Panc1 (cell line): ENCODE data around the gene SLC9A4. TPM values are rescaled to one million over a fixed set of nuclear protein-coding genes. Genes with fewer than 3 reads are reported as not detected.

Source experiments
- ATAC-seq: fragments of 200-7000 bp; cut with Tn5 transposase; 2 replicates; pipeline ENCODE4 v1.9.1; 2020; ENCODE audit warnings: mild to moderate bottlenecking, moderate library complexity
- BruUV-seq: library from RNA; stranded (reverse); fragments of 400-500 nt; replicated peaks from 2 replicates; lab custom pipeline; 2021; lab: Mats Ljungman, UMichigan
- CTCF ChIA-PET: fragments of 300-600 bp; sonication (Branson Sonifier 250); formaldehyde crosslinking; loops from one replicate; lab custom pipeline; 2022; ENCODE audit warnings: antibody characterized with exemption; lab: Charles Lee
- POLR2A ChIA-PET: fragments of 300-600 bp; sonication (Branson Sonifier 250); formaldehyde crosslinking; loops from one replicate; lab custom pipeline; 2022; ENCODE audit warnings: antibody characterized with exemption; lab: Charles Lee
- DNase-seq: peaks from one replicate; pipeline ENCODE4 v3.0.0-alpha.2; 2010; ENCODE audit warnings: low read depth, low spot score
- H3K27ac ChIP-seq: 2 replicates; pipeline ENCODE4 v1.5.1; 2011; ENCODE audit warnings: mild to moderate bottlenecking, low read length, inconsistent platforms
- H3K27me3 ChIP-seq: fragments of 200-500 bp; sonication (Bioruptor generic); 2 replicates; pipeline ENCODE4 v1.6.0; 2014; ENCODE audit warnings: low read length, inconsistent platforms; ENCODE audit not compliant: control insufficient read depth, insufficient read depth
- H3K36me3 ChIP-seq: fragments of 200-500 bp; sonication (Bioruptor generic); 2 replicates; pipeline ENCODE4 v1.5.1; 2014; ENCODE audit warnings: inconsistent platforms, mild to moderate bottlenecking, low read length, moderate library complexity; ENCODE audit not compliant: control insufficient read depth, insufficient read depth
- H3K4me1 ChIP-seq: 2 replicates; pipeline ENCODE4 v1.5.1; 2011; ENCODE audit warnings: inconsistent platforms, mild to moderate bottlenecking, low read length, moderate library complexity; ENCODE audit not compliant: control insufficient read depth, insufficient read depth
- H3K4me3 ChIP-seq, 2 experiments: 2 replicates each; pipeline ENCODE4 v1.5.1; 2011 to 2012; ENCODE audit warnings: low read depth in 2 of 2, low read length in 2 of 2, mild to moderate bottlenecking in 2 of 2, inconsistent platforms in 1 of 2, moderate library complexity in 1 of 2
- H3K9me3 ChIP-seq: fragments of 200-500 bp; sonication (Bioruptor generic); 2 replicates; pipeline ENCODE4 v1.5.1; 2014; ENCODE audit warnings: low read depth, mild to moderate bottlenecking, inconsistent platforms, low read length, moderate library complexity; ENCODE audit not compliant: control insufficient read depth, insufficient read depth
- CTCF ChIP-seq: fragments of 450-650 bp; IDR thresholded peaks from 2 replicates; pipeline ENCODE4 v1.5.1; 2017; ENCODE audit warnings: mild to moderate bottlenecking
- POLR2AphosphoS5 ChIP-seq: IDR thresholded peaks from 2 replicates; pipeline ENCODE4 v1.6.1; 2012; ENCODE audit warnings: mild to moderate bottlenecking, low read depth, low read length, moderate library complexity
- TCF7L2 ChIP-seq: IDR thresholded peaks from 2 replicates; pipeline ENCODE4 v1.6.1; 2011; ENCODE audit warnings: mild to moderate bottlenecking, low read depth, low read length, inconsistent platforms
- in situ Hi-C: cut with HindIII; loops from 2 replicates; pipeline ENCODE4 v1.10.0; 2016; ENCODE audit warnings: low sequenced_read_pairs, low pct_unique_long_range_greater_than_20kb
- intact Hi-C: fragments of 100-400 bp; cut with micrococcal nuclease; formaldehyde crosslinking; loops from one replicate; pipeline ENCODE4 v1.10.0; 2022; ENCODE audit not compliant: unreplicated experiment
- total RNA-seq: library from RNA; stranded (reverse); gene quantifications from one replicate; pipeline ENCODE4 v1.2.1, GENCODE V29; 2021; ENCODE audit not compliant: unreplicated experiment
- TF ChIP-seq, protein P1 (sequence below), 2 experiments: IDR thresholded peaks; 2 replicates each; pipeline ENCODE4 v1.6.1; 2011 to 2012; ENCODE audit warnings: low read depth in 2 of 2, control low read depth in 1 of 2, low read length in 1 of 2, mild to moderate bottlenecking in 1 of 2, moderate library complexity in 1 of 2; ENCODE audit not compliant: insufficient read depth in 1 of 2

The SLC9A4 gene
- total RNA-seq, 1 experiment from 2014 or later, result not detected

DNA sequence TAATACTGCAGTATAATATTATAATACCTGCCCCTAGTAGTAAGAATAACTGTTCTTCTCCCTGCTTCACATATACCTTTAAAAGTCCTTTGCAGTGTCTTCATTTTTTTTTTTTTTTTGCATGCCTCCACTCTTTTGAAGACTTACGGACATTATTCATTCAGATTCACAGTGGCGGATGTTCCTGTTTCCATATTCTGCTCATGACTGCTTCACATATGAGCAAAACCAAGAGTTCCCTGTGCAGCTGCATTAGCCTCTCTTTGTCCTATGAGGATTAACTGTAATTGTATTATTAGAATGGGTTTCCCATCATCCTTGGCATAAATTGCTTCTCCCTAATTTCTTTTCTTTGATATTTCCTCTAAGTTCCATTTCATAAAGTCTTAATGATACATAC lies 37.3 kb upstream of the SLC9A4 start:
- Histone ChIP-seq H3K4me1 (no peaks in the 10 kb centered on the region), H3K4me3 (no peak overlapping the region), H3K27ac (no peak overlapping the region), H3K36me3 (no peaks in the 10 kb centered on the region), H3K9me3 (no peaks in the 10 kb centered on the region), H3K27me3 (peaks cover 3% of the 10 kb centered on the region)
- TF ChIP-seq, protein P1, sequence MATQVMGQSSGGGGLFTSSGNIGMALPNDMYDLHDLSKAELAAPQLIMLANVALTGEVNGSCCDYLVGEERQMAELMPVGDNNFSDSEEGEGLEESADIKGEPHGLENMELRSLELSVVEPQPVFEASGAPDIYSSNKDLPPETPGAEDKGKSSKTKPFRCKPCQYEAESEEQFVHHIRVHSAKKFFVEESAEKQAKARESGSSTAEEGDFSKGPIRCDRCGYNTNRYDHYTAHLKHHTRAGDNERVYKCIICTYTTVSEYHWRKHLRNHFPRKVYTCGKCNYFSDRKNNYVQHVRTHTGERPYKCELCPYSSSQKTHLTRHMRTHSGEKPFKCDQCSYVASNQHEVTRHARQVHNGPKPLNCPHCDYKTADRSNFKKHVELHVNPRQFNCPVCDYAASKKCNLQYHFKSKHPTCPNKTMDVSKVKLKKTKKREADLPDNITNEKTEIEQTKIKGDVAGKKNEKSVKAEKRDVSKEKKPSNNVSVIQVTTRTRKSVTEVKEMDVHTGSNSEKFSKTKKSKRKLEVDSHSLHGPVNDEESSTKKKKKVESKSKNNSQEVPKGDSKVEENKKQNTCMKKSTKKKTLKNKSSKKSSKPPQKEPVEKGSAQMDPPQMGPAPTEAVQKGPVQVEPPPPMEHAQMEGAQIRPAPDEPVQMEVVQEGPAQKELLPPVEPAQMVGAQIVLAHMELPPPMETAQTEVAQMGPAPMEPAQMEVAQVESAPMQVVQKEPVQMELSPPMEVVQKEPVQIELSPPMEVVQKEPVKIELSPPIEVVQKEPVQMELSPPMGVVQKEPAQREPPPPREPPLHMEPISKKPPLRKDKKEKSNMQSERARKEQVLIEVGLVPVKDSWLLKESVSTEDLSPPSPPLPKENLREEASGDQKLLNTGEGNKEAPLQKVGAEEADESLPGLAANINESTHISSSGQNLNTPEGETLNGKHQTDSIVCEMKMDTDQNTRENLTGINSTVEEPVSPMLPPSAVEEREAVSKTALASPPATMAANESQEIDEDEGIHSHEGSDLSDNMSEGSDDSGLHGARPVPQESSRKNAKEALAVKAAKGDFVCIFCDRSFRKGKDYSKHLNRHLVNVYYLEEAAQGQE (IDR thresholded peaks at IDR 0.05; ENCODE audit: insufficient read depth in 1 of 2, low read depth in 2 of 2, low read length in 1 of 2), result no peak
- TF ChIP-seq POLR2AphosphoS5, result no peak
- TF ChIP-seq CTCF, result no peak
- TF ChIP-seq TCF7L2, result no peak
- POLR2A ChIA-PET, result no interaction called here
- ATAC-seq (no peak), DNase-seq (no peak)
- in situ Hi-C loops (no loop called here), intact Hi-C loops (no loop called here)
- CTCF ChIA-PET, result no interaction called here
- no TSS peak for BruUV-seq

DNA sequence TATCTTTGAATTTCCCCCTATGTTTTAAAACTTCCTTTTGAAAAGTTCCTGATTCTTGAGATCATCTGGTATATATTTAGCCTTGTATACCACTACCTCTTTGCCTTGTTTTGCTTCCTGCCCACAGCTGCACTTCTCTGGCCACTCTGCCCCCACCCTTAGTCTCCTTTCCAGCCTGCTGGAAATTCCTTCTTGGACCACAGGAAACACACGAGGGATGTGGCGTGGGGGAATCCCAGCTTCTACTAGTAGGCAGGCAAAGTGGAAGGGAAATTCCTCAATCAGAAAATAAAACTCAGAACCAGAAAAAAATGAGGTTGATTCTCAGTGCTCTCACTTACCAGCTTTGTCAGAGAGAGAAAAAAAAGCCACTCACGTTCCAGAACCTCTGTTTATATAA lies 36.7 kb upstream of the SLC9A4 start:
- Histone ChIP-seq H3K4me1 (no peaks in the 10 kb centered on the region), H3K36me3 (no peaks in the 10 kb centered on the region), H3K27me3 (peaks cover 3% of the 10 kb centered on the region), H3K9me3 (no peaks in the 10 kb centered on the region), H3K4me3 (no peak overlapping the region), H3K27ac (no peak overlapping the region)
- no TSS peak for BruUV-seq
- ATAC-seq, result no peak
- DNase-seq, result no peak
- intact Hi-C loops (no loop called here), in situ Hi-C loops (no loop called here)
- POLR2A ChIA-PET, result no interaction called here
- TF ChIP-seq, protein P1 (IDR thresholded peaks at IDR 0.05; ENCODE audit: insufficient read depth in 1 of 2, low read depth in 2 of 2, low read length in 1 of 2), result no peak
- CTCF ChIA-PET, result no interaction called here
